K562 (cell line): ENCODE measurements around the gene ZNF625. TPM values are rescaled to one million over a fixed set of nuclear protein-coding genes. Genes with fewer than 3 reads are reported as not detected.

Experiments used
- ATAC-seq: fragments of 200-7000 bp; cut with Tn5 transposase; 3 replicates; pipeline ENCODE4 v1.9.1; 2020; ENCODE audit warnings: moderate library complexity
- BruUV-seq: library from RNA; stranded (reverse); fragments of 400-500 nt; replicated peaks from 2 replicates; lab custom pipeline; 2021; lab: Mats Ljungman, UMichigan
- CTCF ChIA-PET: fragments of 300-600 bp; formaldehyde crosslinking; extraction: SDS; loops from one replicate; lab custom pipeline; 2021; ENCODE audit warnings: low intra/inter-chr PET ratio; lab: Yijun Ruan, JAX
- POLR2A ChIA-PET: fragments of 300-600, 350-650 bp; sonication (Branson Sonifier 250); formaldehyde crosslinking; extraction: SDS; loops from one replicate; lab custom pipeline; 2021; ENCODE audit warnings: antibody characterized with exemption, inconsistent platforms; lab: Yijun Ruan, JAX
- DNase-seq, 4 experiments: peaks; one replicate each; pipeline versions ENCODE4 v3.0.0 to v3.0.0-alpha.2; 2011 to 2018; ENCODE audit warnings: low spot score in 3 of 4, mixed read lengths in 3 of 4; ENCODE audit errors: extremely low read depth in 1 of 4
- FAIRE-seq: peaks from 2 replicates; lab custom pipeline; 2011; peaks lifted over from hg19 to GRCh38; lab: Jason Lieb, UNC
- H2AFZ ChIP-seq: 2 replicates; pipeline ENCODE4 v1.6.0; 2011; ENCODE audit warnings: low read depth, low read length, control low read depth, inconsistent platforms
- H3K27ac ChIP-seq: fragments of 200-600 bp; 3 replicates; pipeline ENCODE4 v1.8.0; 2011; ENCODE audit warnings: low read depth, mild to moderate bottlenecking, control low read depth, inconsistent platforms, low read length, moderate library complexity, mixed read lengths; ENCODE audit errors: extremely low read depth
- H3K27me3 ChIP-seq, 2 experiments: fragments of 300-600 bp in 1 of 2; 2 replicates in 1 of 2; 3 replicates in 1 of 2; pipeline versions ENCODE4 v1.6.0 to v1.8.0; 2011; ENCODE audit warnings: inconsistent platforms in 2 of 2, low read length in 2 of 2, mild to moderate bottlenecking in 1 of 2, mixed read lengths in 1 of 2, moderate library complexity in 1 of 2; ENCODE audit not compliant: control insufficient read depth in 2 of 2, insufficient read depth in 2 of 2
- H3K36me3 ChIP-seq: fragments of 300-600 bp; 3 replicates; pipeline ENCODE4 v1.8.0; 2011; ENCODE audit warnings: mild to moderate bottlenecking, low read length, inconsistent platforms; ENCODE audit not compliant: control insufficient read depth, insufficient read depth
- H3K4me1 ChIP-seq, 2 experiments: fragments of 200-600 bp in 1 of 2; replicated peaks in 1 of 2; 2 replicates in 1 of 2; 3 replicates in 1 of 2; pipeline versions ENCODE4 v1.5.1 to v1.8.0; 2011; ENCODE audit warnings: inconsistent platforms in 2 of 2, low read length in 2 of 2, mild to moderate bottlenecking in 1 of 2, mixed read lengths in 1 of 2, moderate library complexity in 1 of 2; ENCODE audit not compliant: control insufficient read depth in 2 of 2, insufficient read depth in 2 of 2
- H3K4me2 ChIP-seq: 2 replicates; pipeline ENCODE4 v1.6.1; 2011; ENCODE audit warnings: low read length, control low read depth, inconsistent platforms, mixed read lengths; ENCODE audit not compliant: insufficient read depth
- H3K4me3 ChIP-seq: fragments of 200-600 bp; sonication (generic), shearing (Covaris generic); 2 replicates; pipeline ENCODE4 v1.5.1; 2016; ENCODE audit warnings: control low read depth, inconsistent platforms
- H3K79me2 ChIP-seq: fragments of 200-600 bp; 3 replicates; pipeline ENCODE4 v1.8.0; 2011; ENCODE audit warnings: low read length, inconsistent platforms; ENCODE audit not compliant: control insufficient read depth, insufficient read depth
- H3K9ac ChIP-seq, 2 experiments: 2 replicates each; pipeline versions ENCODE4 v1.6.0 to v1.6.1; 2011; ENCODE audit warnings: low read depth in 2 of 2, low read length in 2 of 2, control low read depth in 1 of 2, inconsistent platforms in 1 of 2, mild to moderate bottlenecking in 1 of 2, mixed read lengths in 1 of 2; ENCODE audit not compliant: insufficient read depth in 1 of 2
- H3K9me1 ChIP-seq: one replicate; pipeline ENCODE4 v1.6.0; 2011; ENCODE audit warnings: inconsistent platforms, mild to moderate bottlenecking, low read length, moderate library complexity; ENCODE audit not compliant: control insufficient read depth, insufficient read depth
- H3K9me3 ChIP-seq: replicated peaks from 2 replicates; pipeline ENCODE4 v1.5.1; 2011; ENCODE audit warnings: low read depth, low read length, inconsistent platforms; ENCODE audit not compliant: control insufficient read depth, insufficient read depth
- H4K20me1 ChIP-seq: replicated peaks from 2 replicates; pipeline ENCODE4 v1.6.1; 2011; ENCODE audit warnings: low read length, inconsistent platforms, mixed read lengths; ENCODE audit not compliant: control insufficient read depth, insufficient read depth
- CBX3 ChIP-seq, 2 experiments: IDR thresholded peaks; 1 replicate in 1 of 2; 2 replicates in 1 of 2; pipeline ENCODE4 v1.6.1; 2012; ENCODE audit warnings: inconsistent platforms in 2 of 2, low read length in 2 of 2, borderline replicate concordance in 1 of 2, control low read depth in 1 of 2
- E2F3 ChIP-seq: fragments of 250-450 bp; sonication (Bioruptor Pico); IDR thresholded peaks from 2 replicates; pipeline ENCODE4 v1.4.0; 2020; ENCODE audit warnings: mild to moderate bottlenecking
- MED1 ChIP-seq: sonication (generic); formaldehyde crosslinking; IDR thresholded peaks from 2 replicates; pipeline ENCODE4 v1.8.1; 2023; ENCODE audit warnings: missing genetic modification reagents, borderline replicate concordance
- PTBP1 ChIP-seq: fragments of 200-400 bp; formaldehyde crosslinking; IDR thresholded peaks from 2 replicates; pipeline ENCODE4 v1.6.1; 2017; ENCODE audit warnings: low read depth, low read length
- PTTG1 ChIP-seq: fragments of 450-650 bp; IDR thresholded peaks from 2 replicates; pipeline ENCODE4 v1.6.1; 2016; ENCODE audit warnings: low read depth, mild to moderate bottlenecking, missing genetic modification characterization, missing compliant biosample characterization
- TRIM28 ChIP-seq: fragments of 450-650 bp; IDR thresholded peaks from 2 replicates; pipeline ENCODE4 v1.6.1; 2017
- ZNF75A ChIP-seq: fragments of 450-650 bp; formaldehyde crosslinking; IDR thresholded peaks from 2 replicates; pipeline ENCODE4 v1.4.0; 2020; ENCODE audit warnings: mild to moderate bottlenecking
- ZNF764 ChIP-seq: fragments of 250-450 bp; sonication (Bioruptor Pico); IDR thresholded peaks from 2 replicates; pipeline ENCODE4 v1.4.0; 2020; ENCODE audit warnings: low read depth, mild to moderate bottlenecking, moderate library complexity
- WGBS: fragments of 100-300 bp; shearing (Covaris generic); methylation state at CpG from one replicate; pipeline ENCODE4 v1.1.6; 2016; ENCODE audit warnings: low coverage, mixed read lengths; ENCODE audit not compliant: insufficient coverage; ENCODE audit errors: missing lambda C conversion rate; 5-methylcytosine and 5-hydroxymethylcytosine counted together
- in situ Hi-C: fragments of 300-500 bp; cut with MboI; formaldehyde crosslinking; loops from 4 replicates; pipeline ENCODE4 v1.15.0; 2018; ENCODE audit warnings: inconsistent platforms, mixed read lengths
- intact Hi-C: fragments of 100-400 bp; cut with micrococcal nuclease; formaldehyde crosslinking; loops from 2 replicates; pipeline ENCODE4 v1.14.2; 2022
- polyA plus RNA-seq, 8 experiments: library from polyadenylated mRNA; depleted of rRNA in 4 of 8; stranded (reverse) in 5 of 8; unstranded in 3 of 8; fragments of >200 nt; fragmentation: Nextera tagmentation in 2 of 8; fragmentation: Illumina TruSeq in 1 of 8; extraction: Ambion mirVana in 2 of 8; extraction: Trizol in 1 of 8; gene quantifications; 2 replicates each; pipeline versions ENCODE4 v1.2.1 to v1.2.3, GENCODE V29; 2011 to 2014; ENCODE audit warnings: inconsistent platforms in 1 of 8, missing spikeins in 1 of 8
- total RNA-seq, 7 experiments: library from RNA; depleted of rRNA in 6 of 7; stranded (reverse); fragments of >200 nt in 6 of 7; fragmentation: Illumina TruSeq in 2 of 7; extraction: Trizol in 2 of 7; gene quantifications; 2 replicates each; pipeline versions ENCODE4 v1.2.1 to v1.2.3, GENCODE V29; 2011 to 2021; ENCODE audit warnings: low replicate concordance in 1 of 7
- TF ChIP-seq, protein P1 (sequence below): fragments of 450-650 bp; formaldehyde crosslinking; IDR thresholded peaks from 2 replicates; pipeline ENCODE4 v1.4.0; 2020; ENCODE audit warnings: mild to moderate bottlenecking, moderate library complexity
- TF ChIP-seq, protein P2 (sequence below): fragments of 450-650 bp; IDR thresholded peaks from 2 replicates; pipeline ENCODE4 v1.6.1; 2018; ENCODE audit warnings: mild to moderate bottlenecking, low read depth; ENCODE audit not compliant: partially characterized antibody
- TF ChIP-seq, protein P3 (sequence below): sonication (generic); formaldehyde crosslinking; IDR thresholded peaks from 2 replicates; pipeline ENCODE4 v1.8.0; 2023; ENCODE audit warnings: mild to moderate bottlenecking, missing genetic modification reagents

ZNF625 gene
- total and polyA plus RNA-seq, 9 of the 15 experiments (the other 6 are each of a cell fraction or from before 2014, with no cell fraction given) = 0.07 to 0.09 TPM; not detected in 7

DNA sequence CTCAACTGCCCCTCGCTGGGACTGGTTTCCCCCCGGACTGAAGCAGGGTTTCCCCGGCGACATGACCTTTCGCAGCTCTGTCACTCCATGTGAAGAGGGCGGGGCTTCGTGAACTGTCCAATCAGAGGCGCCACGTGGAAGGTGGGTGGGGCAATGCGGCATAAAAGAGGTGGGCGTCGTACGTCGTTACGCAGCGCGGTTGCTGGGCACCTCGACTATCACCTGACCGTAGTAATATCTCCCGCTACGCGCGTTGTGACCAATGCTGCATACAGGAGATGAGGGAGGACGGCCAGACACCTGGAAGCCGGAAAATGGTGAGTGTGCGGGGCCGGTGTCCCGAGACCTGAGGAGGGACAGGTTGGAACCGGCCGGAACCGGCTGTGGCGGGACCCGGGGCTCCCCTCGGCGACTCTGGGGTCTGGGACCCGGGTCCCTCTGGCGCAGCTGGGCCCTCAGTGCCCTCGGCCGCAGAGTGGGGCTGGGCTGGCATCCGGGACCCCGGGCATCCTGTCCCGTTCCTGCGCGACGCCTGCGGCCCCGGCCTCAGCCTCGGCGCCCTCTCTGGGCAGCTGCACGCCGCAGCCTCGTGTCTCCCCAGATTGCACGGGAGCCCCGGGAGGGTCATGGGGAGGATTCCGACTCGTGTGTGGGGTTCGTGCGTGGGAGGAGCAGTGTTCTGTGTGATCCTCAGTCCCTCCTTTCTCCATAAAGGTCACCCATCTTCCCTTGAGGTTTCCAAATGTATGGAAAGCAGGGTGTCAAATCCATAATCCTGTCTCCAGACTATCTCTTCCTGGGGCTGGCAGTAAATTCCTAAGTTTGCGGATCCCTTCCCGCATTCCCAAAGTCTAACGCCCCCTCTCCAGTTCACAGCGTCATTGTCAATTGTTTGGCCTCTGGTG, 38.5 kb upstream of the ZNF625 start:
- H3K36me3 ChIP-seq = no peaks in the 10 kb centered on the region
- H3K9me3 ChIP-seq = peaks cover 1% of the 10 kb centered on the region
- FAIRE-seq = no peak
- H3K9ac ChIP-seq = no peak overlapping the region
- no peak overlapping the region for H2AFZ ChIP-seq
- DNase-seq = no peak
- 62% methylated on average over 44 of the region's 62 CpGs for WGBS
- no peaks in the 10 kb centered on the region for H3K27me3 ChIP-seq
- intact Hi-C loops (no loop called here), in situ Hi-C loops (no loop called here)
- no peak for ATAC-seq
- no peak overlapping the region for H3K4me2 ChIP-seq
- CTCF ChIA-PET = no interaction called here
- H3K4me1 ChIP-seq = peaks cover 0 to 6% of the 10 kb centered on the region in 2 experiments; a peak in 1 of 5 replicates
- H3K27ac ChIP-seq = no peak overlapping the region
- no peaks in the 10 kb centered on the region for H4K20me1 ChIP-seq
- no peaks in the 10 kb centered on the region for H3K79me2 ChIP-seq
- POLR2A ChIA-PET = no interaction called here
- no peak overlapping the region for H3K4me3 ChIP-seq
- no peaks in the 10 kb centered on the region for H3K9me1 ChIP-seq
- no TSS peak for BruUV-seq
- TF ChIP-seq E2F3 = no peak
- TF ChIP-seq, protein P1, sequence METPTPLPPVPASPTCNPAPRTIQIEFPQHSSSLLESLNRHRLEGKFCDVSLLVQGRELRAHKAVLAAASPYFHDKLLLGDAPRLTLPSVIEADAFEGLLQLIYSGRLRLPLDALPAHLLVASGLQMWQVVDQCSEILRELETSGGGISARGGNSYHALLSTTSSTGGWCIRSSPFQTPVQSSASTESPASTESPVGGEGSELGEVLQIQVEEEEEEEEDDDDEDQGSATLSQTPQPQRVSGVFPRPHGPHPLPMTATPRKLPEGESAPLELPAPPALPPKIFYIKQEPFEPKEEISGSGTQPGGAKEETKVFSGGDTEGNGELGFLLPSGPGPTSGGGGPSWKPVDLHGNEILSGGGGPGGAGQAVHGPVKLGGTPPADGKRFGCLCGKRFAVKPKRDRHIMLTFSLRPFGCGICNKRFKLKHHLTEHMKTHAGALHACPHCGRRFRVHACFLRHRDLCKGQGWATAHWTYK (CRISPR knock-in tag) = no peak

DNA sequence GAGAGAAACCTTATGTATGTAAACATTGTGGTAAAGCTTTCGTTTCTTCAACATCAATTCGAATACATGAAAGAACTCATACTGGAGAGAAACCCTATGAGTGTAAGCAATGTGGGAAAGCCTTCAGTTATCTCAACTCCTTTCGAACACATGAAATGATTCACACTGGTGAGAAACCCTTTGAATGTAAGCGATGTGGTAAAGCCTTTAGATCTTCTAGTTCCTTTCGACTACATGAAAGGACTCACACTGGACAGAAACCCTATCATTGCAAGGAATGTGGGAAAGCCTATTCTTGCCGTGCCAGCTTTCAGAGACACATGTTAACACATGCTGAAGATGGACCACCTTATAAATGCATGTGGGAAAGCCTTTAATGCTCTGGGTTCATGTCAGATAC, 31.1 kb upstream of the ZNF625 start:
- Histone ChIP-seq H3K4me1 (no peaks in the 10 kb centered on the region), H3K27ac (no peak overlapping the region), H3K9me3 (peaks cover 29% of the 10 kb centered on the region), H3K79me2 (no peaks in the 10 kb centered on the region), H3K4me2 (no peak overlapping the region), H2AFZ (no peak overlapping the region), H3K36me3 (peaks cover 21% of the 10 kb centered on the region), H3K27me3 (no peaks in the 10 kb centered on the region), H4K20me1 (no peaks in the 10 kb centered on the region), H3K9me1 (no peaks in the 10 kb centered on the region), H3K4me3 (no peak overlapping the region), H3K9ac (no peak overlapping the region)
- ChIA-PET CTCF (no interaction called here), POLR2A (no interaction called here)
- ATAC-seq = no peak
- intact Hi-C loops (no loop called here), in situ Hi-C loops (no loop called here)
- 58% methylated on average over 6 of the region's 6 CpGs for WGBS
- FAIRE-seq = no peak
- BruUV-seq = no TSS peak
- no peak for DNase-seq
- TF ChIP-seq PTTG1 (no peak), ZNF75A (CRISPR knock-in tag) (peak; percentile 97), ZNF764 (CRISPR knock-in tag) (no peak), PTBP1 (no peak), MED1 (CRISPR knock-in tag) (no peak), TRIM28 (peak; percentile 55; the same call in 1 of the 2 replicates), CBX3 (IDR thresholded peaks at IDR 0.05; ENCODE audit: borderline replicate concordance in 1 of 2, low read length in 2 of 2) (peak in 1 of 2 experiments; percentile 56; a peak in 1 of 3 replicates)
- TF ChIP-seq, protein P2, sequence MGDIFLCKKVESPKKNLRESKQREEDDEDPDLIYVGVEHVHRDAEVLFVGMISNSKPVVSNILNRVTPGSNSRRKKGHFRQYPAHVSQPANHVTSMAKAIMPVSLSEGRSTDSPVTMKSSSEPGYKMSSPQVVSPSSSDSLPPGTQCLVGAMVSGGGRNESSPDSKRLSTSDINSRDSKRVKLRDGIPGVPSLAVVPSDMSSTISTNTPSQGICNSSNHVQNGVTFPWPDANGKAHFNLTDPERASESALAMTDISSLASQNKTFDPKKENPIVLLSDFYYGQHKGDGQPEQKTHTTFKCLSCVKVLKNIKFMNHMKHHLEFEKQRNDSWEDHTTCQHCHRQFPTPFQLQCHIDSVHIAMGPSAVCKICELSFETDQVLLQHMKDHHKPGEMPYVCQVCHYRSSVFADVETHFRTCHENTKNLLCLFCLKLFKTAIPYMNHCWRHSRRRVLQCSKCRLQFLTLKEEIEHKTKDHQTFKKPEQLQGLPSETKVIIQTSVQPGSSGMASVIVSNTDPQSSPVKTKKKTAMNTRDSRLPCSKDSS = peak; percentile 49
- TF ChIP-seq, protein P3, sequence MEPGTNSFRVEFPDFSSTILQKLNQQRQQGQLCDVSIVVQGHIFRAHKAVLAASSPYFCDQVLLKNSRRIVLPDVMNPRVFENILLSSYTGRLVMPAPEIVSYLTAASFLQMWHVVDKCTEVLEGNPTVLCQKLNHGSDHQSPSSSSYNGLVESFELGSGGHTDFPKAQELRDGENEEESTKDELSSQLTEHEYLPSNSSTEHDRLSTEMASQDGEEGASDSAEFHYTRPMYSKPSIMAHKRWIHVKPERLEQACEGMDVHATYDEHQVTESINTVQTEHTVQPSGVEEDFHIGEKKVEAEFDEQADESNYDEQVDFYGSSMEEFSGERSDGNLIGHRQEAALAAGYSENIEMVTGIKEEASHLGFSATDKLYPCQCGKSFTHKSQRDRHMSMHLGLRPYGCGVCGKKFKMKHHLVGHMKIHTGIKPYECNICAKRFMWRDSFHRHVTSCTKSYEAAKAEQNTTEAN (CRISPR knock-in tag) = no peak
